Panc1 (cell line): Measurements from ENCODE around the gene ADGRB3.

Source experiments
- CTCF ChIP-seq: fragments of 450-650 bp; IDR thresholded peaks from 2 replicates; pipeline ENCODE4 v1.5.1; 2017; ENCODE audit warnings: mild to moderate bottlenecking
- POLR2AphosphoS5 ChIP-seq: IDR thresholded peaks from 2 replicates; pipeline ENCODE4 v1.6.1; 2012; ENCODE audit warnings: mild to moderate bottlenecking, low read depth, low read length, moderate library complexity
- REST ChIP-seq, 2 experiments: IDR thresholded peaks; 2 replicates each; pipeline ENCODE4 v1.6.1; 2011 to 2012; ENCODE audit warnings: low read depth in 2 of 2, control low read depth in 1 of 2, low read length in 1 of 2, mild to moderate bottlenecking in 1 of 2, moderate library complexity in 1 of 2; ENCODE audit not compliant: insufficient read depth in 1 of 2
- SIN3A ChIP-seq: IDR thresholded peaks from 2 replicates; pipeline ENCODE4 v1.6.1; 2012; ENCODE audit warnings: low read depth, mild to moderate bottlenecking, low read length, moderate library complexity, borderline replicate concordance; ENCODE audit not compliant: insufficient read depth
- TCF7L2 ChIP-seq: IDR thresholded peaks from 2 replicates; pipeline ENCODE4 v1.6.1; 2011; ENCODE audit warnings: mild to moderate bottlenecking, low read depth, low read length, inconsistent platforms

- TF ChIP-seq CTCF (no peak), POLR2AphosphoS5 (no peak), TCF7L2 (no peak; the same call in 1 of the 2 replicates), SIN3A (no peak), REST (IDR thresholded peaks at IDR 0.05; ENCODE audit: insufficient read depth in 1 of 2, low read depth in 2 of 2, low read length in 1 of 2) (no peak)
Measured at GRCh38 chr6:68635412-68635705, 277 bp downstream of the ADGRB3 start.
